Liver (tissue), 9 donors: ENCODE measurements around the gene GRB7. TPM values are rescaled to one million over a fixed set of nuclear protein-coding genes. Genes with fewer than 3 reads are reported as not detected.
"Not testable (repeated sequence)": the region's sequence is repeated elsewhere in the genome, so short reads cannot be mapped to it uniquely, and the experiment has no call there.

Experiments used
- DNase-seq: peaks from one replicate; pipeline ENCODE4 v3.0.0-alpha.2; 2017; ENCODE audit warnings: low spot score
- H3K27ac ChIP-seq, 2 donors: one replicate each; pipeline ENCODE4 v1.7.0; 2013; ENCODE audit warnings: inconsistent platforms in 2 of 2, low read length in 2 of 2, control low read depth in 1 of 2, low read depth in 1 of 2, mild to moderate bottlenecking in 1 of 2
- H3K27me3 ChIP-seq, 4 donors: one replicate each; pipeline versions ENCODE4 v1.6.1 to v1.7.0; 2013; ENCODE audit warnings: low read length in 3 of 4, inconsistent platforms in 1 of 4, mild to moderate bottlenecking in 1 of 4, moderate library complexity in 1 of 4; ENCODE audit not compliant: control insufficient read depth in 4 of 4, insufficient read depth in 4 of 4
- H3K36me3 ChIP-seq, 4 donors: one replicate each; pipeline versions ENCODE4 v1.6.1 to v1.7.0; 2013; ENCODE audit warnings: low read length in 3 of 4, mild to moderate bottlenecking in 3 of 4, low read depth in 1 of 4, moderate library complexity in 1 of 4; ENCODE audit not compliant: control insufficient read depth in 4 of 4, insufficient read depth in 3 of 4
- H3K4me1 ChIP-seq, 4 donors: one replicate each; pipeline versions ENCODE4 v1.6.1 to v1.7.0; 2013; ENCODE audit warnings: low read length in 3 of 4, mild to moderate bottlenecking in 3 of 4, moderate library complexity in 1 of 4; ENCODE audit not compliant: control insufficient read depth in 4 of 4, insufficient read depth in 4 of 4
- H3K4me3 ChIP-seq, 3 donors: one replicate each; pipeline versions ENCODE4 v1.6.1 to v1.7.0; 2013; ENCODE audit warnings: low read length in 3 of 3, control low read depth in 1 of 3, low read depth in 1 of 3, mild to moderate bottlenecking in 1 of 3
- H3K9ac ChIP-seq, 2 donors: one replicate each; pipeline ENCODE4 v1.7.0; 2013; ENCODE audit warnings: low read length in 2 of 2, mild to moderate bottlenecking in 2 of 2, moderate library complexity in 2 of 2, control low read depth in 1 of 2, low read depth in 1 of 2
- H3K9me3 ChIP-seq, 4 donors: one replicate each; pipeline versions ENCODE4 v1.6.1 to v1.7.0; 2013; ENCODE audit warnings: low read length in 3 of 4; ENCODE audit not compliant: control insufficient read depth in 4 of 4
- ATF3 ChIP-seq: IDR thresholded peaks from 2 replicates; pipeline ENCODE4 v1.6.1; 2016; ENCODE audit warnings: antibody characterized with exemption
- EGR1 ChIP-seq, 2 donors: IDR thresholded peaks; 2 replicates each; pipeline ENCODE4 v1.6.1; 2016 to 2018; ENCODE audit warnings: antibody characterized with exemption in 2 of 2, low read depth in 2 of 2
- FOXA1 ChIP-seq: IDR thresholded peaks from 2 replicates; pipeline ENCODE4 v1.6.1; 2016; ENCODE audit warnings: antibody characterized with exemption
- FOXA2 ChIP-seq: IDR thresholded peaks from 2 replicates; pipeline ENCODE4 v1.6.1; 2016; ENCODE audit warnings: antibody characterized with exemption
- GABPA ChIP-seq, 2 donors: IDR thresholded peaks in 1 of 2; conservative IDR thresholded peaks in 1 of 2; 2 replicates each; pipeline ENCODE4 v1.6.1; 2016; ENCODE audit warnings: antibody characterized with exemption in 2 of 2, mild to moderate bottlenecking in 1 of 2, moderate library complexity in 1 of 2
- HNF4A ChIP-seq, 2 donors: conservative IDR thresholded peaks; 2 replicates each; pipeline ENCODE4 v1.6.1; 2016; ENCODE audit warnings: antibody characterized with exemption in 2 of 2, mild to moderate bottlenecking in 2 of 2
- HNF4G ChIP-seq: IDR thresholded peaks from 2 replicates; pipeline ENCODE4 v1.6.1; 2016; ENCODE audit warnings: antibody characterized with exemption
- JUND ChIP-seq, 2 donors: IDR thresholded peaks; 2 replicates each; pipeline ENCODE4 v1.6.1; 2016; ENCODE audit warnings: antibody characterized with exemption in 2 of 2
- MAX ChIP-seq: IDR thresholded peaks from 2 replicates; pipeline ENCODE4 v1.6.1; 2016; ENCODE audit warnings: antibody characterized with exemption
- RAD21 ChIP-seq, 2 donors: IDR thresholded peaks; 2 replicates each; pipeline ENCODE4 v1.6.1; 2016; ENCODE audit warnings: antibody characterized with exemption in 2 of 2, mild to moderate bottlenecking in 2 of 2
- REST ChIP-seq: IDR thresholded peaks from 2 replicates; pipeline ENCODE4 v1.6.1; 2016; ENCODE audit warnings: antibody characterized with exemption, mild to moderate bottlenecking
- RXRA ChIP-seq, 2 donors: IDR thresholded peaks; 2 replicates each; pipeline ENCODE4 v1.6.1; 2017 to 2018; ENCODE audit warnings: antibody characterized with exemption in 2 of 2, mild to moderate bottlenecking in 1 of 2
- SP1 ChIP-seq: IDR thresholded peaks from 2 replicates; pipeline ENCODE4 v1.6.1; 2018; ENCODE audit warnings: antibody characterized with exemption, mild to moderate bottlenecking
- TAF1 ChIP-seq: conservative IDR thresholded peaks from 2 replicates; pipeline ENCODE4 v1.6.1; 2016; ENCODE audit warnings: antibody characterized with exemption, mild to moderate bottlenecking
- YY1 ChIP-seq: IDR thresholded peaks from 2 replicates; pipeline ENCODE4 v1.6.1; 2016; ENCODE audit warnings: antibody characterized with exemption, mild to moderate bottlenecking
- ZBTB33 ChIP-seq: IDR thresholded peaks from 2 replicates; pipeline ENCODE4 v1.6.1; 2016; ENCODE audit warnings: antibody characterized with exemption
- WGBS: extraction: QIAGEN DNeasy Blood & Tissue Kit; methylation state at CpG from one replicate; pipeline ENCODE4 v1.1.7; 2013; 5-methylcytosine and 5-hydroxymethylcytosine counted together
- polyA plus RNA-seq, 2 donors: library from polyadenylated mRNA; stranded (reverse) in 1 of 2; unstranded in 1 of 2; fragments of 200-250 nt in 1 of 2; fragments of >200 nt in 1 of 2; fragmentation: Nextera tagmentation in 1 of 2; extraction: Ambion mirVana in 1 of 2; gene quantifications; one replicate each; pipeline versions ENCODE4 v1.2.1 to v1.2.3, GENCODE V29; 2013 to 2015
- total RNA-seq, 2 donors: library from RNA; depleted of rRNA; stranded (reverse); fragments of >200 nt; gene quantifications; one replicate each; pipeline ENCODE4 v1.2.3, GENCODE V29; 2014
- donor health status: healthy.
- donor health status: healthy.
- donor health status: healthy.
- donor health status: healthy.
- donor health status: healthy.

The GRB7 gene
- total and polyA plus RNA-seq, 4 donors = 1.9 to 6.8 (median 2.5) TPM

GRCh38 chr17:39724731-39725130 is 13.0 kb upstream of the GRB7 start:
- WGBS = 97% methylated on average over 13 of the region's 13 CpGs
- no peaks in the 10 kb centered on the region for H3K27me3 ChIP-seq
- no peak overlapping the region for H3K4me3 ChIP-seq
- TF ChIP-seq ZBTB33 (no peak), GABPA (IDR thresholded peaks at IDR 0.05 in 1 of 2, conservative IDR thresholded peaks at IDR 0.05 in 1 of 2) (no peak), RXRA (IDR thresholded peaks at IDR 0.05) (no peak), FOXA2 (no peak), FOXA1 (no peak), RAD21 (IDR thresholded peaks at IDR 0.05) (no peak), HNF4G (no peak), EGR1 (IDR thresholded peaks at IDR 0.05; ENCODE audit: low read depth in 2 of 2) (no peak), SP1 (no peak), YY1 (no peak)
- peaks cover 5 to 43% (median 13%) of the 10 kb centered on the region in 4 donors for H3K36me3 ChIP-seq
- H3K27ac ChIP-seq = no peak overlapping the region
- peaks cover 5 to 14% (median 9%) of the 10 kb centered on the region in 4 donors for H3K4me1 ChIP-seq
- H3K9ac ChIP-seq = no peak overlapping the region
- no peak for DNase-seq
- H3K9me3 ChIP-seq = no peaks in the 10 kb centered on the region

GRCh38 chr17:39725923-39726322 is 11.8 kb upstream of the GRB7 start:
- not testable (repeated sequence) for H3K27ac ChIP-seq, H3K9me3 ChIP-seq, H3K9ac ChIP-seq, DNase-seq, H3K27me3 ChIP-seq, H3K4me3 ChIP-seq
- H3K36me3 ChIP-seq = peaks cover 5 to 38% (median 11%) of the 10 kb centered on the region in 4 donors
- H3K4me1 ChIP-seq = peaks cover 5 to 20% (median 12%) of the 10 kb centered on the region in 4 donors
- WGBS = 98% methylated on average over 1 of the region's 1 CpG

- TF ChIP-seq HNF4G = no peak
- TF ChIP-seq HNF4A (conservative IDR thresholded peaks at IDR 0.05) = no peak
- TF ChIP-seq EGR1 (IDR thresholded peaks at IDR 0.05; ENCODE audit: low read depth in 2 of 2) = no peak
- no peak for TF ChIP-seq RAD21 (IDR thresholded peaks at IDR 0.05)
- TF ChIP-seq ATF3 = no peak
- TF ChIP-seq MAX = no peak
- TF ChIP-seq YY1 = no peak
- TF ChIP-seq GABPA (IDR thresholded peaks at IDR 0.05 in 1 of 2, conservative IDR thresholded peaks at IDR 0.05 in 1 of 2) = no peak
- TF ChIP-seq SP1 = no peak
- no peak for TF ChIP-seq RXRA (IDR thresholded peaks at IDR 0.05)
- no peak for TF ChIP-seq JUND (IDR thresholded peaks at IDR 0.05)
- no peak for TF ChIP-seq FOXA1
- no peak for TF ChIP-seq FOXA2
- no peak for TF ChIP-seq REST
- no peak for TF ChIP-seq TAF1
- H3K4me3 ChIP-seq = no peak overlapping the region
- DNase-seq = no peak
- H3K27me3 ChIP-seq = no peaks in the 10 kb centered on the region
- H3K36me3 ChIP-seq = peaks cover 5 to 38% (median 11%) of the 10 kb centered on the region in 4 donors
- H3K9me3 ChIP-seq = no peaks in the 10 kb centered on the region
- peaks cover 5 to 20% (median 12%) of the 10 kb centered on the region in 4 donors for H3K4me1 ChIP-seq
- H3K27ac ChIP-seq = no peak overlapping the region
- H3K9ac ChIP-seq = no peak overlapping the region
- WGBS = 81% methylated on average over 9 of the region's 9 CpGs
Measured at GRCh38 chr17:39726617-39727016, 11.1 kb upstream of the GRB7 start.
